GM19455 (cell line): Measurements from ENCODE around the gene GPD2.
"Not testable (repeated sequence)": the region's sequence is repeated elsewhere in the genome, so short reads cannot be mapped to it uniquely, and the experiment has no call there.

Experiments used
- ATAC-seq: cut with Tn5 transposase; IDR thresholded peaks from one replicate; pipeline ENCODE4 v1.9.1; 2021; ENCODE audit not compliant: unreplicated experiment

Gene GPD2

DNA sequence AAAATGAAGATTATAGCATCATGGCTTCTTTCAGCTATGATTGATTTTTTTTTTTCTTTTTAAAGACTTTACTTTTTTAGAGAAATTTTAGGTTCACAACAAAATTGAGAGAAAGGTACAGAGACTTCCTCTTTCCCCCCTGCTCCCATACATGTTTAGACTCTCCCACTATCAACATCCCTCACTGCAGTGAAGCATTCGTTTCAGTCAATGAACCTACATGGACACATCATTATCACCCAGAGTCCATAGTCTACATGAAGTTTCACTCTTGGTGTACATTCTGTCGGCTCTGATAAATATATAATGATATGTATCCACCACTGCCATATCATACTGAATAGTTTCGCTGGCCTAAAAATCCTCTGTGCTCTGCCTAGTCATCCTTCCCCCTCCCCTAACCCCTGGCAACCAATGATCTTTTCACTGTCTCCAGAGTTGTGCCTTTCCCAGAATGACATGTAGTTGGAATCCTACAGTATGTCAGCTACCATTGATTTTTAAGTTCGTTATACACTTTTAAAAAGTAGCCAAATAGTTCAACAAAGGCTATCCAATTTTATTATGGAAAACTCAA is 86.8 kb downstream of the GPD2 start:
- no peak for ATAC-seq

DNA sequence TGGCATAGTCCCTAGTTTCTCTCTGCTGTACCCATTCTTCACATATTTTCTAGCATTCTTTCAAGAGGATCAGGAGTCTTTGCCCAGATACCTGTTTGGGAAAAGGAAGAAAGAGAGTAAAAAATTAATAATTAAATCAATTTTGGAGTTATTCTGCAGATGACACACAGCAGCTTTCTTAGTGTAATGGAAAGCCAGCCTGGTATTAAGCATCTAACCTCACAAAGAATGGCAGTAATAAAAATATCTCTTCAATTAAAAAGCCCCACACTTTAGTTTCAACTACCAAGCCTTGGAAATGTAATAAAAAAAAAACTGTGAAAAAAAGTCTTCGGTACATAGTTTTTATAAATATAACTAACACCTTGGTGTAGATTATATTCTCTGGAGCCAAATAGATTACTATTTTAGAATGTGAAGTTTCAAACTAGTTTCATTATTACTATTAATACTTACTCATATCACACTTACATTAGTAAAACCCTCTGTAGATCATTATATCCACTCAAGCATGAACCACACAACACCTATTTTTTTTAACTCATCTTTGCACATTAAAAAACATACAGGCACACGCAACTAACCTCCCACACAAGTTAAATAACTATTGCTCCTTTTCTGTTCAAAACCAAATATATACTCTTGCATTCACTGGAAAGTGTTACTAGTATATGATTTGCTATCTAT is 90.9 kb downstream of the GPD2 start:
- peak; percentile 98 for ATAC-seq

DNA sequence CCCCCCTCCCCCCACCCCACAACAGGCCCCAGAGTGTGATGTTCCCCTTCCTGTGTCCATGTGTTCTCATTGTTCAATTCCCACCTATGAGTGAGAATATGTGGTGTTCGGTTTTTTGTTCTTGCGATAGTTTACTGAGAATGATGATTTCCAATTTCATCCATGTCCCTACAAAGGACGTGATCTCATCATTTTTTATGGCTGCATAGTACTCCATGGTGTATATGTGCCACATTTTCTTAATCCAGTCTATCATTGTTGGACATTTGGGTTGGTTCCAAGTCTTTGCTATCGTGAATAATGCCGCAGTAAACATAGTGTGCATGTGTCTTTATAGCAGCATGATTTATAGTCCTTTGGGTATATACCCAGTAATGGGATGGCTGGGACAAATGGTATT is 92.4 kb downstream of the GPD2 start:
- ATAC-seq: not testable (repeated sequence)

DNA sequence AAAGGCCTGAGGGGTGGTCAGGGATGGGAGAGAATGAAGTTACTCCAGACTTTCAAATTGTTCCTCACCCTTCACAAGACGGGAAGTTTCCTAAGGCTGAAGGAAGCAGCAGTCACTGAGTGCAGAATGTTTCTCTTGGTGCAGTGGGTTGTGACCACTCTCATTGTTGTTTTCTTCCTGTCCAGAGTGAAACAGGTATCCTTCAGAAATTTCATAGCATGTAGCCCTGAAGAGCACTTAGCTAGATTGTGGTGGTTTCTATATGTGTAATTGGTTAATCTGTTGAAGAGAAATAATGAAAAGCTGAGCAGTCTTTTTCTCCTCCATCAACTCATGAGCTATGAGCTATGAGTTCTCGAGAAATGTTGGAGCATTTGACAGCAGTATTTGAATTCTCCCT is 96.8 kb downstream of the GPD2 start:
- ATAC-seq: no peak

DNA sequence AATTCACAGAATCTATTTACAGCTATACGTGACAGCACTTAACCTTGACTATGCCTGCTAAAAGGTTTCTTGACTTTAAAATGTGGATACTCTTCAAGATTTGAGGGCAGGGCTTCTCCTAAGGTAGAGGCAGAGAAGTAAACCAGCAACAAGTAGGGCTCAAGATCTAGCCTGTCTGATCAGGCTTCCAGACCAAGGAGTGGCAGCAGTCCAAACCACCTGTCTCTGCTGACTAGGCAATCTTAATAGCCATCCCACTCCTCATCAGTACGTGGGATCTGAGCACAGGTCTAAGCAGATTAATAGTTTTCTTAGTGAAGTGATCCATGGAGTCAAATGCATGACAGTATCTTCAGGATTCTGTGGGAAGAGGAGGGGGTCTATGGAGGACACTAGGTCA is 100.4 kb downstream of the GPD2 start:
- no peak for ATAC-seq

DNA sequence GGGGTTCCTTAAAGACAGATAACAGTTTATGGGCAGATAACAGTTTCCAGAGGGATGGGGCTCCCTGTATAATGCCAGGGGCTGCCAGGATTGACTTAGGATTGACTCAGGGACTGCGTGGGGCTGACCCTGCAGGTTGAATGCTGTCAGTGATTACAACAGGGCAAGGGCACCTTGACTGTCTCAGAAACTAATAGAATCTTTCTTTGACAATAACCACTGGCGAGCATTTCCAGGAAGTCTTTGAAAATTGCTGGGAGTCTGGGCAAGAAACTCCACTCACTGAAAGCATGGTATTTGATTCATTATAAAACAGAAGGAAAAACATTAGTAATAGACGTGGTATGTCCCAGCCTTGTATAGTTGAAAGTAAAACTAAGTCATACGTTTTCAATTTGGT is 101.0 kb downstream of the GPD2 start:
- ATAC-seq: no peak

DNA sequence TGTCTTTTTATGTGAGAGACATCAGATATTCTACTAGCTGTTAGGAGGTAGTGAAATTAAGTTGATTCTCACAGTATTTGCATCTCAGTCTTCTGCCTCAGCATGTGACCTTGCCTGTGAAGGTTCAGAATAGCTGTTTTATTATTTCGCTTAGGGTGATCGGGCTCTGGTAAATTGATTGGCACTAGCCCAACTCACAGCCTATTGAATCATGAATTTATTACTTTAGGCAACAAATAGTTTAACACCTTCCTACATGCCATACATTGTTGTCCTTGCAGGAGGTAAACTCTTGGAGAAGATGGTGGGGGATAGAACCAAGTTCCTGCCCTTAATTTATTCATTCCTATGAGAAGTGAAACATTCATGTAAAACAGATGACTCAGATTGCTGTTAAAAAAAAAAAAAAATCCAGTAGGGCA is 101.9 kb downstream of the GPD2 start:
- peak; percentile 57 for ATAC-seq

DNA sequence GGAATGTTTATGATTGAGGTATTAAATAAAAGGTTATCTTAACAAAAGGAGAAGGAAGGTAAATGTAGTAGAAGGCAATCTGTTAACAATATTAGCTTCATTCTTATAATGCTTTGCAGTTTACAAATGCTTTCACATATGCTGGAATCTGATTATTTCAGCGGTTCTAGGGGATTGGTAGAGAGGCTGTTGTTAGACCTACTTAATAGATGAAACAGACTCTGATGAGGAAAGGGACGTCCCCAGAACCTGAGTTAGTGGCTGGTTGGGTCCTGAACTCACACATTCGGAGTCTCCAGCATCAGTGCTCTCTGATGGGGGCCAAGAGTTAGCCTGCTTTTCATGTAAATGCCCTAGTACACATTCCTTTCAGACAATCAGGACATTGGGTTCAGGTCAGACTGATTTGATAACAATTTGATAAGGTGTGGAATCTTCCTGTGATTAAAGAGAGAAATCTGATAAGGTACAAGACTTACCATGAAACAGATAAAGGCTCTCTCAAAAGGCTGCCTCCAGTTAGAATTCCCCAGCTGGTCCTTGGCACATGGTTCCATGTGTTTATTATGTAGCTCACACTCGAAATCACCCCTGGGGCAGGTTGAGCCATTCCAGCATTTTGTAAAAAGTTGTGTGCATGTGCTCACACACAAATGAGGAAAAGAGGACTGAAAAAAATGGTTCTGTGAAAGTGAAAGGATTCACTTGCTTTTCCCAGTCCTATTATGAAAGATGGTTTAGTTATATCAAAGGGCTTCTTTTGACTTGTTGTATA is 103.1 kb downstream of the GPD2 start:
- ATAC-seq: no peak

DNA sequence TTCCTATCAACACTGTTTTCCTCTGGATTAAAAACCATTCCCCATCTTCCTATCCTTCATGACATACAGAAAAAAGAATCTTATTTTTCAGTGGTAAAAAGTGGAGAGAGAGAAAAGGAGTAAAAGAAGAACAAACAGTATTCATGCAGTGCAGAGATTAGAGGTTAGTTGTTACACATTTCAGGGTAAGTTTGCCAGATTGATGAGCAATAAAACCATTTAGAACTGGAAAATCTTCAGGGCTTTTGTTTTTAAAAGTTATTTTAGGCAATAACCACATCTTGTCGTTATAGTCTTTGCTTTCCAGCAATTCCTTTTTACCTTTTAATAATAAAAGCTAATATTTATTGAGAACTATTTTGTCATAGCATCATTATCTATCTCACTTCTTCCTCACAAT is 104.5 kb downstream of the GPD2 start:
- no peak for ATAC-seq

DNA sequence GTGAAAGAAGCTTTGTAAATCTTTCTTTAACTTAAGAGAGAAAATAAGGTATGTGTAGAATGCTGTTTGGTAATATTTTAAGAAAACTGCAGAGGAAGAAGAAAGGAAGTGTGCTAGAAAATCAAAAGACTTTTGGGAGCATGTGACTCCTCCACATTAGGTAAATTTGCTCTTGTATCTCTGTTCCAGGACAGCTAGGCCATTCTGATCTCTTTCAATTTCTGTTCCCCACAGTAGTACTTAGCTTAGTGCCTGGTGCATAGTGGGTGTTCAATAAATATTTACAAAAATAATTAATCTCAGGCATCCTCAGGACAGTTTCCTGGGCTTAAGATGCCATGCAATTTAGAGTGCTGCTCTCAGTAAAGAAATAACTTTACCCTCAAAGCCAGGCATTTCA is 105.0 kb downstream of the GPD2 start:
- ATAC-seq: no peak

DNA sequence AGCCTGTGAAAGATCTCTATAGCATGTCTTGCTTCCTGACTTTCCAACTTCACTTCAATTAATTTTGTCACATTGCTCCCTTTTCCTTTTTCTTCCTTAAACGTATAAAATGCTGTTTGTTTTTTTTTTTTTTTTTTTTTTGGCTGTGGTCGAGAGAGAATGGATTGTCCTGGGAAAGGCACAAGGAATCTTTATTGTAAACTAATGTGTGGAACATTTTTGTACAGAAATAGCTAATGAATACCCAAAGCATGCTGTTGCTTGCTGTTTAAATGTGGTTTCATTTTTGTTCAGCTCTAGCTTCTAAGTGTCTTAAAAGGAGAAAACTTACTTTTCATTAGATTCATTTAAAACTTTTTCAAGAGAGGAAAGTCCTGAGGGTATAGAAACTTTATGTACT is 105.5 kb downstream of the GPD2 start:
- ATAC-seq: no peak

DNA sequence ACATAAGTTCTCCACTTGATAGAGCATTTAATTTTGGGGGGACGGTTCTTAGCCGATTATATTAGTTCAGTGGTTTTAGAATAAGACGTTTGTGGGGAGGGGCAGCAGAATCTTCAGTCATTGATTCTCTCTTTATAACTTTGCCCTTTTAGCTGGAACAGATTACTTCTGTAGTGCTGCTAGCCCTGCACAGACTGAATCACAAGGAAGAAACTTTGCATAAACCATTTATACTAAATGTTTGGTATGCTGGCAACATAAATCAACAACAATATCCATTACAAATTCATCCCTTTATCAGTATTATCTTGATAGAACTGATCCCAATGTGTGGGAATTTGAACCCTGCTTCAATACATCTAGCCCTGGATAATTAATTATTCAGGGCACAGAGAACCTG is 112.2 kb downstream of the GPD2 start:
- no peak for ATAC-seq

DNA sequence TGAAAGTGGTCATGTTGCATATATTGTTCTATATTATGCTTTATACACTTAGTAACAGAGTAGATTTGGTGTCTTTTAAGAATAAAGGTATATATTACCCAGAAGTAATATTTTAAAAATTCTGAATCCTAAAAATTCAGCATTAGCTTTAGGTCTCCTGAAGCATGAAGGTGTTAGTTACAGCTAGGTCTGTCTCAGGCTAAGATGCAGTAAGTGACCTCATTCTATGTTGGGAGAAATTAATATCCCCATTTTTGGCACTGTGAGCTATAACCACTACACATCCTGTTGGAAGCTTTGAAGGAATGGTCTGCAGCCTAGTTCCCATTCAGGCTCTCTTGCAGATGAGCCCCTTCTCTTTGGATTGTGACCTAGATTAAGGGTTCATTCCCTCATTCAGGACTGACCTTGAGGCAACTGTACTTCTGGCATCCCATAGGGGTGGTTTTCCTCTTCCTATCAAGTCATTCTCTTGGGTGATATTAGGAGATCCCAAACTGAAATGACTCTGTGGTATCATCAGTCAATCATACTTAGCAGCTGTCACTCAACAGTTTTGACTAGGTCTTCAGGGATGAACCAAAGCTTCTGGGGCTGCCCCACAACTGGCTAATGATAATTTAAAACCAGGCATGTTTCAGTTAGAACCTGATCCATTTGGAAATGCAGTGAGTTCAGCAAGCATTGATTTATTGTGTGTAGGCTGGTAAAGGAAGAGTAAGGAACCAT is 117.7 kb downstream of the GPD2 start:
- ATAC-seq: no peak

DNA sequence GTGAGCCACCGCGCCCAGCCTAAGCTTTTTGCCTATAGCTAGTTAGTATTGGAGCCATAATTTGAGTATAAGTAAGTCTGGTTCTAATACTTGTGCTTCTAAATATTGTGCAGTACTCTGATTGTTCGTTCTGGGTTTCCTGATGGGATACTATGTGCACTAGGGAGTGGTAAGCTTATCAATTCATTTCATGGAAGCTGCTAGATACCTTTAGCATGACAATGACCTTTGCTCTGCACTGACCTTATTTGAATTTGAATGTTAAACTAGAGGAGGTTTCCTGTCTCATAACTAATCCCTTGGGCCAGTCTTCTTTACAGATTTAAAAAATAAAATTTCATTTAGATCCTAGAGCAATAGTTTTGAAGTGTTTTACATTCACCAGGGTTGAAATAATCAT is 125.1 kb downstream of the GPD2 start:
- ATAC-seq: no peak

DNA sequence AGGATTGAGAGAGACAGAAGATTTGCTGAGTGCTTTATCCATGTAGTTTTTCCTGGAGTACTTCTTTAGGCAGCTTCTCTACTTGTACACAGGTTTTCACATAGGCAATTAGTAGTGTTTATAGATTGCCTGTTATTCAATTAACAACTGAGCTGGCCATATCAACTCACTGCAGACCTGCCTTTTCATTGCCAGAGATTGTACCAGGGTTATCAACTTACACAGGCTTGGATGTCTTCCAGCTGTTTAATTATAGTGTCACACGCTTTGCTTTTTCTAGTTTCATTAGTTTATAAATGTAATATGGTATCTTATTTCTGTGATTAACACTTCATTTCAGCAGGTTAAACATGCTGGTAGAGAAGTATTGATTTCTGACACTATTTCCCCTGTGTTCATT is 125.9 kb downstream of the GPD2 start:
- no peak for ATAC-seq

DNA sequence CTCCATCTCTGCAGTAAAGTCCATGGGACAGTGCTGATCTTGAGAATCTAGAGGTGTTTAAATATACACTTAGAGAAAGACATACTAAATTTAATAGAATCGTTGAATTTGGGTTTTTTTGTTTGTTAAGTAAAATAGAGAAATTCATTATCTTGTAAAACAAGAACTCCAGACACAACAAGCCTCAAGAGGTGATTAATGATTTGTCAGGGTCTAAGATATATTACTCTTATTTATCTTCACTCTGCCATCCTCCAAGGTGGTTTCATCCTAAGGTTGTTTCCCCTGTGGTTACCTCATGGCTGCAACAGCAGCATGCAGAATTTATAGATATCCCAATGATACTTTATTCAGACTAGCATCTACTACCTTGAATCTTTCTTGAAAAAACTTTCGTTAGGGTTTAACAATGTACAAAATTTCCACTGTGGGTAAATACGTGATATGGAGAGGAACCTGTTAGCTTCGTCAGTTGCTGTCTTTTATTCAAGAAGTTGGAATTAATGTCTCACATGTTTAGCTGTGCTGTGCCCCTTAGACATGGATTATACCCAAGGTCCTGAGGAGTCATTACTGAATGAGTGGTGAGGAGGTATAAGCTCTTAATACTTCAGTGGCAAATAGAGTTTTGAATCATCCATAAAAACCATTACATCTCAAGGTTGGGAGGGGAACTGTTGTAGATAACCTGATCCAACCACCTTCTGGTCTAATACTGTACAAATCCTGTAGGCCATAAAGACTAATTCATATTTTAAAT is 128.0 kb downstream of the GPD2 start:
- ATAC-seq: no peak

DNA sequence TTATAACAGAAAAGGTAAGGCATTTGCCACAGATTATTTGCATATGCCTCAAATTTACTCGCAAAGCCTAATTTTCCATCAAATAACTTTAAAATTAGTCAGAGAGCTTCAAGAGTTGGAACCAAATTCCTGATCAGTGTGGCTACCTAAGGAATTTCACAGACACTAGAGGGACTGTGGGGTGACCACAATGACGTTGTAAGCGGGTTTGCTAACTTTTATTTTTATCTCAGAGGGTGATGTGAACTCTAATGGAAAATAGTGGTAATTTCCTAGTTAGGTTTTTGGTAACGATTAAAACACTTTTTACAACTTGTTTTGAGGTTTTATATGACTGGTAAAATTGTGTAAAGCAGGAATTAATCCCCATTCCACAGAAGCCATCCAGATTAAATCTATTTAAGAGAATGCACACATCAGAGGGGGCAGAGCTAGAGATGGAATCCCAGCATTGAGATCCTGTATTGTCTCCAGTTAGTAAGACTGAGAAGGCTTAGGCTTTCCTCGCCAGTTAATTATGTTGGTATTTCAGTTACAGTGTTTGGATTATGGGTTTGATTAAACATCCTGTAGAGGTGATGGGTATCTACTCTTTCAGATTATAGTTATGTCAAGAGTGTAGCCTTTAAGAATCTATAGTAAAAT is 129.0 kb downstream of the GPD2 start:
- no peak for ATAC-seq

DNA sequence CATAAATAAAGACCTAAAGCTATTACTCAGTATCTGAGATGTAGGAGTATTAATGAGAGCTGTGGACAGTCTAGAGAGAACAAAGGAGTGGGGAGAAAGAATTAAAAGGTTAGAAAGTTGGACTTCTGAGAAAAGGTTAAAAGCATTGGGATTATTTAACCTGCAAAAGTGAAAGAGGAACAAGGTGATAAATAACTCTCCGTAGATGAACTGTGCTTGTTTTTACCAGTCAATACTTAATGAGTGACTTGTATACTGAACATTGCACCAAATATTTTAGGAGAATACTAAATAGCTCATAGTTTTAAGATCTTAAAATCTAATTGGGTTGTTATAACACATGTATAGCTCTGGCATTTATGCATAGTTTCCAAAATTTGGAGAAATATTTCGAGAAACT is 137.5 kb downstream of the GPD2 start:
- no peak for ATAC-seq

DNA sequence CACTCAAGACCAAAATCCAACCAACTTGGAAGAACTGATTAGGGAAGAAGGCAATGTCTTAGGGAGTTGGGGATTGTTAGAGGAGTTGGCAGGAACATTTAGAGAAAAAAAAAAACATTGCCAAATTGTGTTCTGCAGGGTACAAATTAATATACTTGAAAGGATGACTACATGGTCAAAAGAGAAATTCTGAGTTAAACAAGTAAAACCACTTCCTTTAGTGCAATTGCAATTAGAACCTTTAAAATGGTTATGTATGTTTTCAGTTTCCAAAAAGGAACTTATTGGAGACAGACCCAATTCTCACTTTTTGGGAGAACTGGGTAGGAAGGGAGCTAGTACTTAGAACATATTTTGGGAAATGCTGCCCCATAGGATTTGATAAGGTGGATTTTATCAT is 137.9 kb downstream of the GPD2 start:
- no peak for ATAC-seq

DNA sequence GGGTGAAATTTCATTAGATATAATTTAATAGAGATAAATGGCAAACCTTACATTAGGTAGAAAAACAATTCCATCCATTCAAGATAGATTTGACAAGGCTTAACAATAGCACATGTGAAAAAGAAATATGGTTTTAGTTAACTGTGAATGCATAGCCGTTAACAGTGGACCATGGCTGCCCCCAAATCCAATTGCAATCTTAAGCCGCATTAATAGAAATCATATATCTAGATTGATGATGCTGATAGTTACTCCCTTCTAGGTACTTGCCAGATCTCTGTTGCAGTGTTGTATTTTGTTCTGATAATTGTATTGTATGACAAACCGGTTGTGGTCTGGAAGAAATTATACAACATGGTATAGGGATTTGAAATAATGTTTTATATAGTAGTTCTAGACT is 139.8 kb downstream of the GPD2 start:
- no peak for ATAC-seq

DNA sequence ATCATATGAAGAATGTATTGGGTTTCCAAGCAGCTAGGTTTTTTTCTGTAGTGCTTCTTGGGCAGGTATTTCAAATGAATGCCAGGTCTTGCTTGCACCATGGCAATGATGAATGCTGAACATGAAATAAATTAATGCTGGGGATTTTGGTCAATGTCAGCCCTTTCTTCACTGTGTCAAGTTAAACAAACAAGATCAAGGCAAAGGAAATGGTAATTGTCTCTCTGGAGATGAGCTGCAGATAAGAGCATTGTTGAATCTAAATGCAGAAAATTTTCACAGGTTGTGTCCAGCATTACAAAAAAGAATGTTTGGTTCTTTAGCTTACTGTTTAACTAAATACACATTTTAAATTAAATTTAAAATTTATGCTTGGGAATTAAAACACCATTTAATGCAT is 144.3 kb downstream of the GPD2 start:
- ATAC-seq: no peak
